Breast epithelium (tissue), 3 donors: ENCODE data around the gene SNCAIP.

Experiments used
- CTCF ChIP-seq, 3 donors: fragments of 450-650 bp; IDR thresholded peaks; one replicate each; pipeline ENCODE4 v1.5.1; 2016 to 2017; ENCODE audit warnings: antibody characterized with exemption in 3 of 3, mild to moderate bottlenecking in 3 of 3, moderate library complexity in 3 of 3
- POLR2A ChIP-seq: fragments of 450-650 bp; IDR thresholded peaks from one replicate; pipeline ENCODE4 v1.6.1; 2016; ENCODE audit warnings: antibody characterized with exemption, mild to moderate bottlenecking, moderate library complexity

- TF ChIP-seq POLR2A (no peak), CTCF (IDR thresholded peaks at IDR 0.05) (no peak)
Observed at GRCh38 chr5:122444411-122444810, 132.4 kb downstream of the SNCAIP start.
